HEK293T (cell line): ENCODE measurements around the gene TPP2.

Experiments
- CTCF ChIA-PET: fragments of 350-600 bp; formaldehyde crosslinking; extraction: SDS; loops from one replicate; lab custom pipeline; 2021; ENCODE audit warnings: antibody characterized with exemption, inconsistent platforms; lab: Yijun Ruan, JAX
- POLR2A ChIA-PET: fragments of 350-600 bp; formaldehyde crosslinking; extraction: SDS; loops from one replicate; lab custom pipeline; 2020; ENCODE audit warnings: antibody characterized with exemption, inconsistent platforms; lab: Yijun Ruan, JAX
- DNase-seq: peaks from one replicate; pipeline ENCODE4 v3.0.0; 2012; ENCODE audit warnings: mixed read lengths; ENCODE audit errors: extremely low spot score
- ARNT ChIP-seq: fragments of 450-650 bp; IDR thresholded peaks from 2 replicates; pipeline ENCODE4 v1.6.1; 2017; ENCODE audit warnings: mild to moderate bottlenecking
- BHLHE40 ChIP-seq: fragments of 450-650 bp; IDR thresholded peaks from 2 replicates; pipeline ENCODE4 v1.6.1; 2016; ENCODE audit warnings: mild to moderate bottlenecking, moderate library complexity, borderline replicate concordance
- CTBP1 ChIP-seq: fragments of 450-650 bp; IDR thresholded peaks from 2 replicates; pipeline ENCODE4 v1.6.1; 2016; ENCODE audit warnings: borderline replicate concordance
- ELF4 ChIP-seq: fragments of 450-650 bp; IDR thresholded peaks from 2 replicates; pipeline ENCODE4 v1.6.1; 2017; ENCODE audit warnings: antibody characterized with exemption
- FOXA1 ChIP-seq: fragments of 450-650 bp; IDR thresholded peaks from 2 replicates; pipeline ENCODE4 v1.6.1; 2016; ENCODE audit warnings: mild to moderate bottlenecking
- FOXK2 ChIP-seq: fragments of 450-650 bp; IDR thresholded peaks from 2 replicates; pipeline ENCODE4 v1.6.1; 2016; ENCODE audit warnings: mild to moderate bottlenecking
- FOXM1 ChIP-seq: fragments of 450-650 bp; IDR thresholded peaks from 2 replicates; pipeline ENCODE4 v1.6.1; 2017; ENCODE audit warnings: mild to moderate bottlenecking, borderline replicate concordance
- HDGF ChIP-seq: fragments of 450-650 bp; IDR thresholded peaks from 2 replicates; pipeline ENCODE4 v1.6.1; 2017; ENCODE audit warnings: antibody characterized with exemption, borderline replicate concordance
- LEF1 ChIP-seq: fragments of 450-650 bp; IDR thresholded peaks from 2 replicates; pipeline ENCODE4 v1.6.1; 2017; ENCODE audit warnings: mild to moderate bottlenecking, borderline replicate concordance
- NFRKB ChIP-seq: fragments of 450-650 bp; IDR thresholded peaks from 2 replicates; pipeline ENCODE4 v1.6.1; 2016; ENCODE audit warnings: mild to moderate bottlenecking, moderate library complexity
- PKNOX1 ChIP-seq: fragments of 450-650 bp; IDR thresholded peaks from 2 replicates; pipeline ENCODE4 v1.6.1; 2016
- SP1 ChIP-seq: fragments of 450-650 bp; IDR thresholded peaks from 2 replicates; pipeline ENCODE4 v1.6.1; 2017
- SUZ12 ChIP-seq: fragments of 450-650 bp; IDR thresholded peaks from 2 replicates; pipeline ENCODE4 v1.6.1; 2016; ENCODE audit warnings: mild to moderate bottlenecking
- TARDBP ChIP-seq: fragments of 450-650 bp; IDR thresholded peaks from 2 replicates; pipeline ENCODE4 v1.6.1; 2016
- ZNF384 ChIP-seq: fragments of 450-650 bp; IDR thresholded peaks from 2 replicates; pipeline ENCODE4 v1.6.1; 2016

Gene TPP2

GRCh38 chr13:102680133-102680717 lies 83.4 kb downstream of the TPP2 start:
- POLR2A ChIA-PET = no interaction called here
- CTCF ChIA-PET = no interaction called here
- TF ChIP-seq FOXM1 (no peak), ELF4 (no peak), SP1 (no peak), ZNF384 (no peak), HDGF (no peak), NFRKB (no peak), TARDBP (no peak), PKNOX1 (no peak)
- DNase-seq = no peak

- CTCF ChIA-PET = no interaction called here
- POLR2A ChIA-PET = interaction anchor here (2.1 kb wide), 1 partner anchor 85 kb away, joined by 5 read pairs; no protein-coding TSS in a partner anchor
- TF ChIP-seq ZNF384 = no peak
These were observed 84.3 kb downstream of the TPP2 start for GRCh38 chr13:102680842-102681740.

GRCh38 chr13:102682211-102682610 lies 85.4 kb downstream of the TPP2 start:
- ChIA-PET POLR2A (interaction anchor here (2.1 kb wide), 1 partner anchor 86 kb away, joined by 5 read pairs; no protein-coding TSS in a partner anchor), CTCF (no interaction called here)
- no peak for DNase-seq
- TF ChIP-seq NFRKB (no peak), LEF1 (no peak), HDGF (no peak), ELF4 (no peak), ZNF384 (no peak), ARNT (no peak), TARDBP (no peak), SP1 (no peak), SUZ12 (no peak), BHLHE40 (no peak), PKNOX1 (no peak), FOXK2 (no peak)

More at GRCh38 chr13:102680842-102681740, 84.3 kb downstream of the TPP2 start:
- DNase-seq = no peak

- no peak for DNase-seq
- ChIA-PET POLR2A (interaction anchor here (2.1 kb wide), 1 partner anchor 87 kb away, joined by 5 read pairs; no protein-coding TSS in a partner anchor), CTCF (no interaction called here)
- TF ChIP-seq PKNOX1 (no peak), CTBP1 (no peak), ZNF384 (no peak), SUZ12 (no peak), LEF1 (no peak), SP1 (no peak), FOXA1 (no peak)
These were observed 85.9 kb downstream of the TPP2 start for GRCh38 chr13:102682727-102683126.

- ChIA-PET CTCF (no interaction called here), POLR2A (no interaction called here)
- no peak for DNase-seq
- TF ChIP-seq NFRKB (no peak), ZNF384 (no peak), FOXA1 (no peak), FOXM1 (no peak)
These were observed 86.9 kb downstream of the TPP2 start for GRCh38 chr13:102683637-102684036.

GRCh38 chr13:102686024-102686423 lies 89.2 kb downstream of the TPP2 start:
- DNase-seq = no peak
- TF ChIP-seq PKNOX1 (no peak), HDGF (no peak), ELF4 (no peak), TARDBP (no peak), CTBP1 (no peak), LEF1 (no peak), FOXA1 (no peak), FOXK2 (no peak)
- CTCF ChIA-PET = no interaction called here
- POLR2A ChIA-PET = no interaction called here

GRCh38 chr13:102687520-102687919 lies 90.7 kb downstream of the TPP2 start:
- ChIA-PET CTCF (no interaction called here), POLR2A (no interaction called here)
- DNase-seq = no peak
- TF ChIP-seq ELF4 (no peak), FOXM1 (no peak), FOXA1 (no peak), NFRKB (no peak), SUZ12 (no peak), ZNF384 (no peak), PKNOX1 (no peak), LEF1 (no peak)
